Measurements from ENCODE around the gene CHRFAM7A.
"Not testable (repeated sequence)": the region's sequence is repeated elsewhere in the genome, so short reads cannot be mapped to it uniquely, and the experiment has no call there.

CHRFAM7A gene

DNA sequence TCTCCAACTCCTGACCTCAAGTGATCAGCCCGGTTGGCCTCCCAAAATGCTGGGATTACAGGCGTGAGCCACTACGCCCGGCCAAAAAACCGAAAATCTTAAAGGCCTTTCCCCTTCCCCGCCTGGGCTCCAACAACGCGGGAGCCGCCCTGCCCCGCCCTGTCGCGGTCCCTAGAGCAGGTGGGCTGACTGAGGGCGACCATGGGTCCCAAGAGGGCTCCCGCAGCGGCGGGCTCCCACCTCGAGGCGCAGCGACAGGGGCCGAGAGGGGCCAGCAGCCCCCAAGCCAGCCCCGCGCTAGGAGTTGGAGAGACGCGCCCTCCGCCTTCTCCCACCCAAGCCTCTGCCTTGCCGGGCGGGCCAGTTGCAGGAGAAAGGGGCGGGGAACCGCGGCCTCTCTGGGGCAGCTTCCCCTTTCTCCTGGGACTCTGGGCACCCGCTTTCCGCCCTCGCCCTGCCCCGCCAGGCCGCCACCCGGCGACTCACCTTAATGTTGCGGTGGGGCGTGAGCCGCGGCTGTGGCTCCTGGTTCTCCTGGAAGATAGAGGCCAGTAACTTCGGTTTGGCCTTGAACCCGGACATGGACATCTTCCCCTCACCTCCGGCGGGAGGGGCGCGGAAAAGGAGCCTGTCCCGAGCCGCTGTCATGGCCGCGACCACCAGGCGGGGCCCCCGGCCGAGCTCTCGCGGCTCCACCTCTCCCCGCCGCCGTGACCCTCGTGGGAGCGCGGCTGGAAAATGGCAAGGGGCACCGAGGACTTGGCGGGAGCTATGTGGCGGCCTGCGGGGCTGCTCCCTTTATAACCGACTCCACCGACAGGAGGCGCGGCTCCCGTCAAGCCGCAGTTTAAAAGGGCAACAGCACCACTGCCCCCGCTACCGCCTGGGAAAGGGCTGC, at the start of gene CHRFAM7A:
Gene CHRFAM7A (minus strand): TSS at position 775 of the 898 bp plus-strand sequence. CDS start 10,189 bp downstream, outside the sequence.
- not testable (repeated sequence) for DNase-seq (ENCODE audit: low read depth in 2 of 2)

DNA sequence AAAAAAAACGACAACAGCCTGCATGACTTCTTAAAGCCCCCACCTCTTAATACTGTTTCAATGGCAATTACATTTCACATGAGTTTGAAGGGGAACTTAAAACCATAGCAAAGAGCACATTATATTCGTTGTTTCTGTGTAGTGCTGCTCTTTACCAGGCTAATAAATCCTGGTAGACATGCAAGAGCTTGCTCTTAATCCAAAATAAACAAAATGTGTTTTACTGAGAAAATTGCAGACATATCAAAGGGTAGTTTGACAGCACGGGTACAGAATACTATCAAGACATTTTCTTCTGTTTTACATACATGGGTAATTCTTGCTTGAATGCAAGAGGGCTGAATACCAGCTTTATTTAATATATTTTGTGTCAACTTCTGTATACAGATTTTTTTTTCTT, 45.0 kb upstream of the CHRFAM7A start:
- not testable (repeated sequence) for DNase-seq (ENCODE audit: low read depth in 2 of 2)

DNA sequence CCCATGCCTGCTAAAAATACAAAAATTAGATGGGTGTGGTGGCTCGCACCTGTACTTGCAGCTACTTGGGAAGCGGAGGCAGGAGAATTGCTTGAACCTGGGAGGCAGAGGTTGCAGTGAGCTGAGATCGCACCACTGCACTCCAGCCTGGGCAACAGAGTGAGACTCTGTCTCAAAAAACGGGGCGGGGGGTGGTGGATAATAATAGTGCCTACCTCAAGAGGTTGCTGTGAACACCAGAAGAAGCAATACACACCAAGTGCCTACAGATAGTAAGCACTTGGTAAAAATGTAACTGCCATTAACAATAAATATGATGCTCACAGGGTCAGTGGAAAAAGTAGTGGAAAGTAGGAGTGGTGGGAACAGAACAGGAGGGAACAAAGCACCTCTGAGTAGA, 42.5 kb upstream of the CHRFAM7A start:
- not testable (repeated sequence) for DNase-seq (ENCODE audit: low read depth in 2 of 2)

DNA sequence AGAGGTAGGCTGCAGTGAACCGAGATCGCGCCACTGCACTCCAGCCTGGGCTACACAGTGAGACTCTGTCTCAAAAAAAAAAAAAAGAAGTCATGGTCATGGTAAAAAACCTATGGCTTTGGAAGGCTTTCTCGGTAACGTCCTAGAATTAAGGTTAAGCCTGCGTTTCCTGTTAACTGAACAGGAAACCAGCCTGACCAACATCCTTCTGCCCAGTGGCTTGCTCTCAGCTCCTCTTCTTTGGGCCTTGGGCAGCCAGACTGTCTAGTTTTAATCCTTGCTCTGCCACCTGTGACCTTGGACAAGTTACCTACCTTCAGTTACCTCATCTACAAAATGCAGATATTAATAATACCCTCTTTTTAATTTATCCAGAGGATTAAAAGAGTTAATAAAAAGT, 27.4 kb upstream of the CHRFAM7A start:
- not testable (repeated sequence) for DNase-seq (ENCODE audit: low read depth in 2 of 2)

DNA sequence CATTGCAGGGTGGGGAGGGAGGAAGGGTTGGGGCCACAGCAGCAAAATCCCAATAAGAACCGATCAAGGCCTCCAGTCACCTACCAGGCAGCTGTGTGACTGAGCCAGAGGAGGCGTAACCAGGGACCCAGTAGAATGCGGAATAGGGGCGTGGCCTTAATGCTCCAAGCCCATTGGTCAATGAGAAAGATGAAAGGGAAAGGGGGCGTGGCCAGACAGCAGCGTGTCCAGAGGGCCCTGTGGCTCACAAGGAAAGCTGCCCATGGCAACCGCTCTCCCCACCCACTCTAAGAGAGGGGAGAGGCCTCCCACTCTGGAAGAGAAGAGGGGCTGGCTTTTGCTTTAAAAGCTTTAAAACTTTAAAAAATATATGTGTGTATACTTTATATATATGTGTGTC, 20.8 kb upstream of the CHRFAM7A start, which contains the start of gene GOLGA8R:
Gene GOLGA8R (minus strand): TSS at position 101 of the 400 bp plus-strand sequence. CDS start 98 bp downstream, at position 3.
- not testable (repeated sequence) for DNase-seq (ENCODE audit: low read depth in 2 of 2)

DNA sequence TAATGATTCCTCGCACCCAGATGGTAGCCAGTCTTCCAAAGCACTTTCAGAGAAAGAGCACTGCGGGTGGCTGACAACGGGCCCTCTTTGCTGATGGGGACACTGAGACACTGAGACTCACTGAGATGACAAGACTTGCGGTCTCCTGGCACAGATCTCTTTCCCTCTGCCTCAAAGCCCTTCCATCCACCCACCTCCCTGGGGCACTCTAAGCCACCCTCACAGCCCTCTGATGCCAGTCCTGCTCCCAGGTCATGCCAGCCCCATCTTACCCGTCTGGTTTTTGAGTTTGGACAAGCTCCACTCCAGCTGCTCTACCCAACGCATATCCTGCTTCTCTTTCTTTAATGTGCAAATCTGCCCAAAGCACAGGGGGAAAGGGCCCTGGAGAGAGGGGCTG, 14.3 kb upstream of the CHRFAM7A start:
- DNase-seq (ENCODE audit: low read depth in 2 of 2) = not testable (repeated sequence)

DNA sequence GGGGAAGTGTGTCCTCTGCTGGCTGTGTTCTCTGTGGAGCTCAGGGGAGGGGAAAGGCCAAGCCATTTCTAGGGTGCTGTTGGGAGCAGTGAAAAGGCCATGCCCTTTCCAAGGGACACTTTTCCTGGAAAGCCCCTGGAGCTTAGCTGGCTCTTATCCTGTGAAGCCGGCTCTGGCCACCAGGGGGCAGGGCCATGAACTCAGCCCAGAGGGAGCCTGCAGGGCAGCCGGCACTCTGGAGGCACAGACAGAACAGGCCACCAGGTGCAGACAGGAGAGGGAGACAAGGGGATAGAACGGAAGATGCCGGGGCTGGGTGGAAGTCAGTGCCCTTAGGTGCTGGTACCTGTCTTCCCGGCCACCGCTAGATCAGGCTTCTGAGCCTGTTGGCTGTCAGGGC, 5.6 kb upstream of the CHRFAM7A start:
- DNase-seq (ENCODE audit: low read depth in 2 of 2) = not testable (repeated sequence)

DNA sequence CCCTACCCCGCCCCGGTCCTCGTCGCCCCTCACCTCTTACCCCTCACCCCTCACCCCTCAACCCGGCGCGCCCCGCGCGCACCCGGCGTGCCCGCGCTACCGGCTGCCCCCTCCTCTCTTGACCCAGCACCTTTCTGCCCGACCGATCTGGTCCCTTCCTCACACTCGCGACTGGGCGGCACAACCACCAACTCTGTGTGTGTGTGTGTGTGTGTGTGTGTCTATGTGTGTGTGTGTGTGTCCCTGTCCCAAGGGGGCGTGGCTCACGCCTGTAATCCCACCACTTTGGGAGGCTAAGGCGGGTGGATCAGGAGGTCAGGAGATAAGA, 288 bp upstream of the CHRFAM7A start:
- DNase-seq (ENCODE audit: low read depth in 2 of 2) = not testable (repeated sequence)

DNA sequence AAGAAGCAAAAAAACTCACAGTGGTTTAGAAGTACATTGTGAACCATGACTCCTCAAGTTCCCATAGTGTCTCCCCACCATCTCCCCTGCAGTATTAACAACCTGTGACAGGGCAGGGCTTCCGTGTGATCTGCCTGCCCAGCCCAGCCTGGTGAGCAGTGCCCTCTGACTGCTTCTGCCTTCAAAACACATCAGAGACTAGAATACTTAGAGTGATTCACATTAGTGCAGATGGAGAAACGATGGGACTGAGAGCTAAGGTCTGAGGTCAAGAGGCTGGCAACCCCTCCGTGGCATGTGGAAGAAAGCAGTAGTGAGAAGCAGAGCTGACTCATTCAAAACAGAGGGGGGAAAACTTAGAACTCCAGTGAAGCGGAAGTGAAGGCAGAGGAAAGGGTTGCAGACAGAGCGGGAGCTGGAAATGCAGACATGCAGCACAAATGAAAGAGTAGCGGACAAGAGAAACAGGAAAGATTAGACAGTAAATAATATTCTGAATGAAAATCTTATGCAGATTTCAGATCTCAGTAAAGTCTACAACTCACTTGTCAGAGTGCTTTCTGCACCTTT, 6.9 kb downstream of the CHRFAM7A start:
- DNase-seq (ENCODE audit: low read depth in 2 of 2) = not testable (repeated sequence)

DNA sequence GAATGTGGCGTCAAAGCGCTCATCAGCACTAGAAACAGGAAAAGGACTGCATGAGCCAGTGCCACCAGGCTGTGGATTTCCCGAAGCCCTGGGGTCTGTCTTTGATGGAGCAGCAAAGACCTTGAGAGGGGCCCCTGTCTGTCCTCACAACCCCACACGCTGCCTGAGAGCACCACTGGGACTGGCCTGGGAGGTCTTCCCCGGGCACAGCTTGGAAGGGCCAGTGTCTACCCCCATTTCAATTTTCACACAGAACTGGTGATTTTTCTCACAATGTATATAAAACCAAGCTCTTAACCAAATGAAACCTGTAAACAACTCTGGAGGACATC, 16.3 kb downstream of the CHRFAM7A start:
- not testable (repeated sequence) for DNase-seq (ENCODE audit: low read depth in 2 of 2)

DNA sequence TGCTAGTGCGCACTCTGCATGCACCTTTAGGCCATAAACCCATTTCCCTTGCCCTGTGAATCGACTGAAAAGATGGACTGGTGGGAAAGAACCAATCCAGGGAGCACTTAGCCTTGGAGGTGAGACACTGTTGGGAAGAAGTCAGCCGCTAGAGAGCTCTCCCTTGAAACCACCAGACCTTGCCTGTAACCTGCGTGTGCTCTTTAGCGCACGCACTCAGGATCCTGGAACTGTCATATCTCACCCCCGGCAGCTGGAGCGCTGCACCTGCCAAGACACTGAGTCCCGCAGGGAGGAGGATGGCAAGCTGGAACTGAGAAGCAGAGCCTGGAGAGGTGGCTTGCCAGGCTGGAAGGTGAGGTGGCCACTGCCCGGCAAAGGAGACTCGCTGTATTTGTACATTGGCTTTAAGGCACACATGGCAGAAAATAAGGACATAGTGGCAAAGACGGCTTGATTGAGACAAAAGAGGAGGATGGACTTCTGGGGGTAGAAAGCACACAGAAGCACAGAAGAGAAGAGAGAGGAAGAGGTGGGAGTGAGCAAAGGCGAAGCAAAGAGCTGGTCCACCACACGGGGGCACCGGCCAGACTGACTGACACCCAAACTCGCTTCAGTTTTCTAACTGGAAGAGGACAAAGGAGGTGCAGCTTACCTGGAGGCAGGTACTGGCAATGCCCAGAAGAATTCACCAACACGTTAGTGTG, 16.8 kb downstream of the CHRFAM7A start:
- DNase-seq (ENCODE audit: low read depth in 2 of 2) = not testable (repeated sequence)

DNA sequence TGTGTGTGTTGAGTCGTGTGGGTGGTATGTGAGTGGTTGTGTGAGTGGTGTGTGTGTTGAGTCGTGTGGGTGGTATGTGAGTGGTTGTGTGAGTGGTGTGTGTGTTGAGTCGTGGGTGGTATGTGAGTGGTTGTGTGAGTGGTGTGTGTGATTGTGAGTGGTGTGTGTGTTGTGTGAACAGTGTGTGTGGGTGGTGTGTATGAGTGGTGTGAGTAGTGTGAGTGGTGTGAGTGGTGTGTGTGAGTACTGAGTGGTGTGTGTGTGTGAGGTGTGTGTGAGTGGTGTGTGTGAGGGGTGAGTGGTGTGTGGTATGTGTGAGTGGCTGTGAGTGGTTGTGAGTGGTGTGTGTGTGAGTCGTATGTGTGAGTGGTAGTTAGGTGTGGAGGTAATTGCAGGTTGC, 17.5 kb downstream of the CHRFAM7A start:
- not testable (repeated sequence) for DNase-seq (ENCODE audit: low read depth in 2 of 2)

DNA sequence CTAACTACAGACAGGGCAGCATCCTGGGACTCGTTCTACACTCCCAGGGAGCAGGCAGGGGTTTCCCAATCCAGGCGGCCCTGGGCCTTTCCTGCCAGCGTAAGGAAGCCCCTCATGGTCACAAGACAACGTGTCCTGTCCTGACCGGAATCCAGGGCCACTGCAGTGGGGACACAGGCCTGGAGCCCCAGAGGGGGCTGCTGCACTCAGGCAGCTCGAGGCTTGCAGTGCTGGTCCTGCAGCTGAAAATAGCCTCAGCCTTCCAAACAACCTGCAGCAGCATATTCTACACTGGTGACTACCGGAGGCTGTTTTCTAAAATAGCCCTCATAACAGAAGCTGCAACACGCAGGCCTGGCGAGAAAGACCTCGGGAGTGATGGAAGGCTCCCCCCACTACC, 18.5 kb downstream of the CHRFAM7A start:
- not testable (repeated sequence) for DNase-seq (ENCODE audit: low read depth in 2 of 2)

DNA sequence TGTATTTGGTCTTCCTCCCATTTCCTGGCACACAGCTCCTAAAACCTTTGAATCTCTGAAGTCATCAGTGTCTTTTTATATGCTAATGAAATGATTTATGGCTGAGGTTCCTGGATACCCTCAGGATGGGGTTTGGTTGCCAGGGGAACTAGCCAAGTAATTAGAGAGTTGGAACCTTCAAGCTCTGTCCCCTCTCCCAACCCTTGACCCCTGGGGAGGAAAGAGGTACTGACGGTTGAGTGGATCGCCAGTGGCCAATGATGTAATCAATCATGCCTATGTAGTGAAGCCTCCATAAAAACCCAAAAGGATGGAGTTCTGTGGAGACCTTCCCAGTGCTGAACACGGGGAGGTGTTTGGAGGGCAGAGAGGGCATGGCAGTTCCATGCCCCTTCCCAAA, 25.1 kb downstream of the CHRFAM7A start:
- not testable (repeated sequence) for DNase-seq (ENCODE audit: low read depth in 2 of 2)

DNA sequence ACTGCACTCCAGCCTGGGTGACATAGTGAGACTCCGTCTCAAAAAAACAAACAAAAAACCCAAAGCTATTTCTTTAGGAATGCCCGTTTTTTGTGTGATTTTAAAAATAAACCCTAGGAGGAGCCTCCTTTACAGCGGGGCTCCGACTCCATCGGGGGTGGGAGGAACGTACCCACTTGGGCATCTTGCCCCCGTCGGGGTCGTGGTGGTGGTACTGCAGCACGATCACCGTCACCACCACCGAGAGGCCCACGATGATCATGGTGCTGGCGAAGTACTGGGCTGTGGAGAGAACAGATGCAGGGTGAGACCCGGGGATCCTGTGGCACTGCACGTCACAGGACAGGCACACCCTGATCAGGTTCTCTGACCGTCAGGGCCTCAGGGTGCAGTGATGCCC, 26.1 kb downstream of the CHRFAM7A start:
- not testable (repeated sequence) for DNase-seq (ENCODE audit: low read depth in 2 of 2)

DNA sequence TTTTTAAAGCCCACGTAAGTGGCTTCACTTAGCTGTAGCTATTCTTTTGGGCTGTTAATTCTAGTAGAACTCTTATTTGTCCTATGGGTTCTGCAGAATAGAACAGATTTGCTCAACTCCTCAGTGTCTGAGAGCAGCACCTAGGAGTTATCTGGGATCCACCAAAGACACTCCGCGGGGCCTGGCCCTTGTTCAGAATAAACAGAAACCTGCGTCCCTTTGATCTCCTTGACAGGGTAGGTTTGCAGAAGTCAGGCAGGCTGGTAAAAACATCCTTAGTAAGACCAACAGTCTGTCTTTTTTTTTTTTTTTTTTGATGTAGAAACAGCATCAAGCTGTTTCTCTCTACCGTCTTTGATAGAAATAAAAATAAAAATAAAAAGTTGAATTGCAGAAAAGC, 31.9 kb downstream of the CHRFAM7A start:
- not testable (repeated sequence) for DNase-seq (ENCODE audit: low read depth in 2 of 2)

DNA sequence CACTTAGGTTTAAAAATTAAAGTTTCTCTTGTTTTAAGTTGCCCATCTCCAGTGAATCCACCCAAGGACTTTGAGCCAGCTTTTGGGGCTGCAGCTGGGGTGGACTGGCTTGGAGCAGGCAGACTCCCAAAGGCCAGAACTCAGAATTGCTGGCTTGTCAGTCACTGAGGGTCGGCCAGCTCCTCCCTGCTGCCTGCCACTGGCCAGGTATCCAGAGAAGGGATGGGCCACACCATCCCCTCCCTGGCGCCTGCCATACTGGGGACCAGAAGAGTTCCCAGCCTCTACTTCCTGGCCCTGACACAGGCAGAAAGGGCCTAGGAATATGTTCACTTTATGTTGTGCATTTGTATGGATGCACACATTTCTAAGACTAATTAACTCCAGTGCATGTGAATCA, 32.4 kb downstream of the CHRFAM7A start:
- DNase-seq (ENCODE audit: low read depth in 2 of 2) = not testable (repeated sequence)

DNA sequence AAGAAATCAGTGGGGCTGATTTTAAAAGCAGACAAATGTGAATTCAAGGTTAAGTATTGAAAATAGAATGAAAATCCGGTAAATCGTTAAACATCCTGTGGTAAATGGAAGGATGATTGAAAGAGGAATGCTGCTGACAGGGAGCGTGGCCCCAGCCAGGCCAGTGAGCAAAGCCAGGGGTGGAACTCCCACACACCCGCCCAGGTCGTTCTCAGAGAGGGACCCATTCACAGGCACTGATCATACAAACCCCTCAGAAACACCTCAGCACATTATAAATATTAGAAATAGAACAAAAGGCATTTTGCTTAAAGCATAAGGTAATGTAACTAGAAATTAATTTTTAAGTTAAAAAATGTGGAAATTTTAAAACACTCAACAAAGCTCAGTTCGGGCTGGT, 38.3 kb downstream of the CHRFAM7A start:
- DNase-seq (ENCODE audit: low read depth in 2 of 2) = not testable (repeated sequence)

DNA sequence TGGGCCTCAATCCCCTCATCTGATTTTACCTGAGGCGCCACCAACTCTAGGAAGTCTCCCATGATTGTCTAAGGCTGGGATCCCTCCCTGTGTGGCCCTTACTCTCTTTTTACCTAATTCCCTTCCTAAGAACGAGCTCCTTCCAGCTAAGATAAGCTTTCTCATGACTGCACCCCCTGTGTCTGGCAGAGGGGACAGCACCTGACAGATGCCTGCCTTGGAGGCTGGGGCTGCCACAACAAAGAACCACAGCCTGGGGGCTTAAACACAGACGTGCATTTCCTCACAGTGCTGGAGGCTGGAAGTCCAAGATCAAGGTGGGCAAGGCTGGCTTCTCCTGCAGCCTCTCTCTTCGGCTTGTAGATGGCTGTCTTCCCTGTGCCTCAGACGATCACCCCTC, 43.5 kb downstream of the CHRFAM7A start:
- not testable (repeated sequence) for DNase-seq (ENCODE audit: low read depth in 2 of 2)

DNA sequence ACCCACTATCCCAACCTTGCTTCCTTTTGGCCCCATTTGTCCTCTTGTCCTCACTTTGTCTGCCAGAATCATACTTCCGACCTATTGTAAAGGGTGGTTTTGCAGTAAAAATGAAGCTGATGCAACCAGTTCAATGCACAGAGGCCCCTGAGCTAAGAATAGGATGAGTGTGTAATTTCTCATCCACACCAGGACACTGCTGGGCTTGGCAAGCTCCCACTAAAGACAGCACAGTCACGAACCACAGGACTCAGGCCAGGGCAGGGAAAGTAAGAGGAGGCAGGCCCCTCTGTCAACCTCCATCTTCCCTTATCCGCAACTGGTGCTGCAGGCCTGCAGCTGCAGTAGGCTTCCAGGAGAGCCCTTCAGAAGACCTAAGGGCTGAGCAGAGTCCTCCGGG, 56.8 kb downstream of the CHRFAM7A start:
- DNase-seq (ENCODE audit: low read depth in 2 of 2) = not testable (repeated sequence)

DNA sequence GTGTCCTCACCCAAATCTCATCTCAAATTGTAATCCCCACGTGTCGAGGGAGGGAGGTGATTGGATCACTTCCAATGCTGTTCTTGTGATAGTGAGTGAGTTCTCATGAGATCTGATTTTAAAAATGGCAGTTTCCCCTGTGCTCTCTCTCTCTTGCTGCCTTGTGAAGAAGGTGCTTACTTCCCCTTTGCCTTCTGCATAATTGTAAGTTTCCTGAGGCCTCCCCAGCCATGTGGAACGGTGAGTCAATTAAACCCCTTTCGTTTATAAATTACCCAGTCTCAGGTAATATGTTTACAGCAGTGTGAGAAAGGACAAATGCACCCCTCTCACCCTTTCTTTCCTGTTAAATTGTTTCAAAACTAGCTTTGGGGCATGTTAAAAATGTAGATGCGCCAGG, 59.2 kb downstream of the CHRFAM7A start:
- DNase-seq (ENCODE audit: low read depth in 2 of 2) = not testable (repeated sequence)

DNA sequence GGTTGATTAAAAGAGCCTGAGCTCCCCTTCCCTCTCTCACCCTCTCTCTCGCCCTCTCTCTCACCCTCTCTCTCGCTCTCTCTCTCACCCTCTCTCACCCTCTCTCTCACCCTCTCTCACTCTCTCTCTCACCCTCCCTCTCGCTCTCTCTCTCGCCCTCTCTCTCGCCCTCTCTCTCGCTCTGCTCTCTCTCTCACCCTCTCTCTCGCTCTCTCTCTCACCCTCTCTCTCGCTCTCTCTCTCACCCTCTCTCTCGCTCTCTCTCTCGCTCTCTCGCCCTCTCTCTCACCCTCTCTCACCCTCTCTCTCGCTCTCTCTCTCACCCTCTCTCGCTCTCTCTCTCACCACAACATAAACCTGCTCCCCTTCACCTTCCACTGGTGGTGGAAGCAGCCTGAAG, 67.2 kb downstream of the CHRFAM7A start:
- DNase-seq (ENCODE audit: low read depth in 2 of 2) = not testable (repeated sequence)
